ENCODE measurements around the gene SCARB1.

Gene SCARB1

DNA sequence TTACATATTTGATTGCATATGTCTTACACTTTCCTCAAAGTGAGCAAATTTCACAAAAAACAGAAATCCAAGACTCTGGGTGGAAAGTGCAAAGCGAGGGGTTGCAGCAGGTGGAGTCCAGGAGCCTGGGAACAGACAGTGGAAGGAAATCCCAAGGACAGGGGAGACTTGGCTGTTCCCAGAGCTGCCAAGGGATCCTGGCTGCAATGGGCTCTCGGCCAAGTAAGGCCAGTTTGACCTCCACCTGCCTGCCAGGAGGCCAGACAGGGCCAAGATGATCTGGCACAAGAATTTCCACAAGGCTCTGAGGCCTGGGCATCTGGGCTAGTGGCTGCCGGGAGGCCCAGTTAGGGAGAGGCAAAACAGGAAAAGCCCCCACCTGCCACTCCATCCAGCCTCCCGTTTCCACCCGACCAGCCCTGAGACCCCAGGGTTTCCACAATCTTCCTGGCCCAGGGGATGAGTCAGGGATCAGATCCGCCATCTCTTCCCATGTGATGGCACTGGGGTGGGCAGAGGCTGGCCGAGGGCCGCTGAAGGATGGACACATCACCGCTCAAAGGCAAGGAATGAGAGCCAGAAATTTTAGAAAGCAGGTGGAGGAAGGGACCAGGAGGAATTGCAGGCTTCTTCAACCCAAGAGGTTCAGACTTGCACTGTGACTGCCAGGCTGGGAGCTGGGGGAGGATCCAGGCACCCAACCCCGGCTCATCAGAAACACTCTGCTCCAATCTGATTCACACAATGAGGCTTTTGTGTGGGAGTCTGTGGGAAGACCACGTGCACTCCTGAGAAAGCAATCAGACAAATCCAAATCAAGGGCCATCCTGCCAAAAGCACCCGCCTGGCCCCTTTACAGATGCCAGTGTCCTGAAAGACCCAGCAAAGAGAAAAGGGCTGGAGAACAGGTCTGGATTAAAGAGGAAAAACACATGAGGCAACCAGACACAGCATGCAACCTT is 16.3 kb downstream of the SCARB1 start:
- no peak for DNase-seq (ENCODE audit: low read depth)
- no peak overlapping the region for H3K4me3 ChIP-seq (ENCODE audit: control insufficient read depth, low read depth, low read length)
- TF ChIP-seq, protein P1, sequence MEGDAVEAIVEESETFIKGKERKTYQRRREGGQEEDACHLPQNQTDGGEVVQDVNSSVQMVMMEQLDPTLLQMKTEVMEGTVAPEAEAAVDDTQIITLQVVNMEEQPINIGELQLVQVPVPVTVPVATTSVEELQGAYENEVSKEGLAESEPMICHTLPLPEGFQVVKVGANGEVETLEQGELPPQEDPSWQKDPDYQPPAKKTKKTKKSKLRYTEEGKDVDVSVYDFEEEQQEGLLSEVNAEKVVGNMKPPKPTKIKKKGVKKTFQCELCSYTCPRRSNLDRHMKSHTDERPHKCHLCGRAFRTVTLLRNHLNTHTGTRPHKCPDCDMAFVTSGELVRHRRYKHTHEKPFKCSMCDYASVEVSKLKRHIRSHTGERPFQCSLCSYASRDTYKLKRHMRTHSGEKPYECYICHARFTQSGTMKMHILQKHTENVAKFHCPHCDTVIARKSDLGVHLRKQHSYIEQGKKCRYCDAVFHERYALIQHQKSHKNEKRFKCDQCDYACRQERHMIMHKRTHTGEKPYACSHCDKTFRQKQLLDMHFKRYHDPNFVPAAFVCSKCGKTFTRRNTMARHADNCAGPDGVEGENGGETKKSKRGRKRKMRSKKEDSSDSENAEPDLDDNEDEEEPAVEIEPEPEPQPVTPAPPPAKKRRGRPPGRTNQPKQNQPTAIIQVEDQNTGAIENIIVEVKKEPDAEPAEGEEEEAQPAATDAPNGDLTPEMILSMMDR (IDR thresholded peaks at IDR 0.05; ENCODE audit: control insufficient read depth, insufficient read depth, low read depth, low read length, missing control alignments), result no peak

DNA sequence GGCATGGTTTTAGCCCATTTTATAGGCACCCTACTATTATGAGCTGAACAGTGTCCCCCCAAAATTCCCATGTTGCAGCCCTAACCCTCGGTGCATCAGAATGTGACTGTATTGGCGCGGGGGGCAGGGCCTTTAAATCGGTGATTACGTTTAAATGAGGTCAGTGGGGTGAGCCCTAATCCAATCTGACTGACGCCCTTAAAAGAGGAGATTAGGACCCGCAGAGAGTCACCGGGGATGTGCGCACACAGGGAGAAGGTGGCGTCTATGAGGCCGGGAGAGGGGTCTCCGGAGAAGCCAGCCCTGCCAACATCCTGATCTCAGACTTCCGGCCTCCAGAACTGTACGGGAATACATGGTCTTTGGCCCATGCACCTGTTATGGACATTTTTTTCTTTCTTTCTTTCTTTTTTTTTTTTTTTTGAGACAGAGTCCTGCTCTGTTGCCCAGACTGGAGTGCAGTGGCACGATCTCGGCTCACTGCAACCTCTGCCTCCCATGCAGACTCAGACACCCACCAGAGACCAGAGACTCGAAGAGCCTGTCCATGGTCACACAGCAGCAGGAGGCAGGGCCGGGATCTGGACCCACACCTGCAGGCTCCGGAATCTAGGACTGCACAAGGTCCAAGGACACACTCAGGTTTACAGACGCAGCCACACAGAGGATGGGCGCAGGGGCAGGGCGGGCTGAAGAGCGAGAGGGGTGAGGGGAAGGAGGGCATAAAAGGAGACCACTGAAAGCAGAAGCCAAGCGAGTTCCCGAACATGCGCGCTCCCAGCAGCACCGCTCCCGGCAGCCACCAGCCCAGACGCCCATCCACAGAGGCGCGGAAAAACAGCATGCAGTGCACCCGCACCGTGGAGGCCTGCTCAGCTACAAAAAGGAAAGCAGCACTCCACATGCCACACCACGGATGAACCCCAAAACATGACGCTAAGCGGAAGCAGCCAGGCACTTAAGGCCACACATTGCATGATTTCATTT is 19.0 kb downstream of the SCARB1 start:
- DNase-seq (ENCODE audit: low read depth), result no peak
- TF ChIP-seq, protein P1 (IDR thresholded peaks at IDR 0.05; ENCODE audit: control insufficient read depth, insufficient read depth, low read depth, low read length, missing control alignments), result no peak
- H3K4me3 ChIP-seq (ENCODE audit: control insufficient read depth, low read depth, low read length), result no peak overlapping the region

DNA sequence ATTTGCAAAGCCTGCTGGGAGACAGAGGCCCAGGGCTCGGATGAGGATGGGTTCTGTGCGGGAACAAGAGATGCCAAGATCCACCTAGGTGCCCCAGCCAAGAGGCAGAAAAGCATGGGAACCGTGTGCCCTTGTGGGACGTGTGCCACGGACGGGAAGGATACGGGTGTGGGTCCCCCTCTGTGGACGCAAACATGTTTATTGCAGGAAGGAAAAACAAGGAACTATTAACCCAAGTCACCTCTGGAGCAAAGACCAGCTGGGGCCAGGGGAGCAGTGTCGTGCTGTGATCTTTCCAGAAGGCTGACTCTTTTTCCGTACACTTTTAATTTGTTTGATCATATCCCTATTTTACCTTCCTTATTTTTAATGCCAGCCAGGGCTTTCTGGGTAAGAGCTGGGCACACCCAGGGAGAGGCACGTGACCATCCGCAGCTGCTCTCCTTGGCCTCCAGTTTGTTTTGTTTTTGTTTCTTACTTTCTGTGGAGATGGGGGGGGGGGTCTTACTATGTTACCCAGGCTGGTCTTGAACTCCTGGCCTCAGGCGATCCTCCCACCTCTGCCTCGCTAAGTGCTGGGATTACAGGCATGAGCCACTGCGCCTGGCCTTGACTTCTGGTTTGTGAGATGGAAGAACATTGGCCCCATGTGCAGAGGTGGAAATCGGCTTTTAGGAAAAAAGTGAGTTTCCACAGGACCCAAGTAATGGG is 20.7 kb downstream of the SCARB1 start:
- DNase-seq (ENCODE audit: low read depth), result no peak
- TF ChIP-seq, protein P1 (IDR thresholded peaks at IDR 0.05; ENCODE audit: control insufficient read depth, insufficient read depth, low read depth, low read length, missing control alignments), result no peak
- H3K4me3 ChIP-seq (ENCODE audit: control insufficient read depth, low read depth, low read length), result no peak overlapping the region

DNA sequence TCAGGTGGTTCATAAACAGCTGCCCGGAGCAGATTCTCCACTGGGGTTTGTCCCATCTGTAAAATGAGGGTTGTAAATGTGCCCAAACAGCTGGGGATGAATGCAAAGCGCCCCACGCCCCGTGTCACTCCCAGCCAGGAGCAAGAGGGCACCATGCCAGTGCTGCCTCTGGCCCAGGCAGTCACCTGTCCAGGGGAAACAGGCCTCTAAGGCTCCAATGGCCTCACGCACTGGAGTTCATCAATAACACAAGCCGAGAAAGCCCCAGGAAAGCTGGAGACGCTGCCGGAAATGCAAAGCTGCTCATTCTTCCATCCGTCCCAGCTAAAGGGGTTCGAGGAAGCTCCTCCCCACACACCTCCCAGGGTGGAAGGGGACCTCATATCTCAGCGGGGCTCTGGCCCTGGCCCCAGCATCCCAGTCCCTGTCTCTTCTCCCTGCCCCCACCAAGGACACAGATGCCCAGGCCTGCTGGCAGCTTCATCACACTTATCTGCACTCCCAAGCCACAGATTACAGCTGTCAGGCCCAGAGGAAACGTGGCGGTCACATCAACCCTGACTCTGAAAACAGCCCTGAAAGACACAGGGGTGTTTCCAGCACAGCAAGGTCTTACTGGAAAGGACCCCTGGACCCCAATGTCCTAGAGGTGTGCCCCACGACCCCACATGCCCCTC is 21.5 kb downstream of the SCARB1 start:
- TF ChIP-seq, protein P1 (IDR thresholded peaks at IDR 0.05; ENCODE audit: control insufficient read depth, insufficient read depth, low read depth, low read length, missing control alignments), result no peak
- no peak overlapping the region for H3K4me3 ChIP-seq (ENCODE audit: control insufficient read depth, low read depth, low read length)
- no peak for DNase-seq (ENCODE audit: low read depth)

DNA sequence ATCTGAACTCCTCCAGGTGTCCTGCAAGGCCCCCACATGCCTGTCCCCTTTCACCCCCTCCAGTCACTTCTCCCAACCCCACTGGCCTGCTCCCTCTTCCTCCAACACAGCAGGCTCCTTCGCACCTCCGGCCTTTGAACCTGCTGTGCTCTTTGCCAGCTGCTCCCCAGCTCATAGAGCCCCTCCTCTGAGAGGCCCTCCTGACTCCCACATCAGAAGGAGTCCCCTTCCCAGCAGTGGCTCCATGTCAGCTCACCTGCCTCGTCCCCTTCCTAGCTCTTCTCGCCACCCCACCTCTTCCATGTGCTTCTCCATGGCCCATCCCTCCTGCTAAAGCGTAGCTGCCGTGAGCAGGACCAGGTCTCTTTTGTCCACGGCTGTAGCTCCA is 22.1 kb downstream of the SCARB1 start:
- no peak for DNase-seq (ENCODE audit: low read depth)
- no peak overlapping the region for H3K4me3 ChIP-seq (ENCODE audit: control insufficient read depth, low read depth, low read length)
- TF ChIP-seq, protein P1 (IDR thresholded peaks at IDR 0.05; ENCODE audit: control insufficient read depth, insufficient read depth, low read depth, low read length, missing control alignments), result no peak
